Measurements from ENCODE around the gene BAIAP2L1. TPM values are rescaled to one million over a fixed set of nuclear protein-coding genes. Genes with fewer than 3 reads are reported as not detected.

The BAIAP2L1 gene
- total and polyA plus RNA-seq, 9 of the 15 experiments (the other 6 are each of a cell fraction or from before 2014, with no cell fraction given): 4.2 to 29.8 (median 15.5) TPM

DNA sequence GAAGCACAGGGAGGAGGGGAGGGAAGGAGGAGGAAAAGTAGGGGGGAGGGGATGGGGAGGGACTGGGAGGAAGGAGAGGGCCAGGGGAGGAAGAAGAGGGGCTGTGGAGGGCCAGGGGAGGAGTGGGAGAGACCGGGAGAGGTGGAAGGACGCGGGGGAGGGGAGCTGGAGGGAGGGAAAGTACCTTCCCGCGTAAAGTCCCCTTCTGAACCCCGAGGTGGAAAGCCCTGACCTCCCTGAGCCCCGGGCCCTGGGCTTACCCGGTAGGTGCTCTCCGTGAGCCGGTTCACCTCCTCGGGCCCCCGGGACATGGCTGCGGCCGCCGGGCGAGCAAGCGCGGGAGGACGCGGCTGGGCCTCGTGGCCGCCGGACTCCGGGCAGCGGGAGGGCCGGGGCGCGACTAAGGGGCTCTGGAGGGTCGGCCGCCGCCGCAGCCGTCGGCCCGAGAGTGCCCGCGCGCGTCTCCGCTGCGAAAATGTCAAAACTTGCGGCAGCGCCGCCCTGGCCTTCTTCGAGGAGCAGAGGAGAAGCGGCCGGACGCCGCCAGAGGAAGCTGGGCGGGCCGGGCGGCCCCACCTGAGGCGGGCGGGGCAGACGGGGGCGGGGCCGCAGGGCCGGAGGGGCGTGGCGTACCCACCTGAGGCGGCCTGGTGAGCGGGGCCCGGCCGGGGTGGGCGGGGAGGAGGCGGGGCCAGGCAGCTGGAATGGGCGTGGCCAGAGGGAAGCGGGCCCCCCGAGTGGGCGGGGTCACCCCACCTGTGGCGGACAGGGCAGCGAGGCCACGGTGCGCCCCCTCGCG, at the start of gene BAIAP2L1 (continued):
- TF ChIP-seq ZNF584 (CRISPR knock-in tag; IDR thresholded peaks at IDR 0.05; ENCODE audit: low read depth): no peak
- TF ChIP-seq FOSL1 (tag; conservative IDR thresholded peaks at IDR 0.05): no peak
- TF ChIP-seq PCBP2 (IDR thresholded peaks at IDR 0.05; ENCODE audit: low read depth, low read length, poor library complexity, severe bottlenecking): no peak
- TF ChIP-seq XRCC5 (IDR thresholded peaks at IDR 0.05; ENCODE audit: low read depth, low read length): no peak; the same call in 1 of the 2 replicates
- TF ChIP-seq ZNF695 (CRISPR knock-in tag; IDR thresholded peaks at IDR 0.05): no peak
- no peak for TF ChIP-seq PYGO2 (tag; IDR thresholded peaks at IDR 0.05)
- no peak for TF ChIP-seq HNRNPH1 (optimal IDR thresholded peaks at IDR 0.05; ENCODE audit: low read depth, low read length)
- no peak for TF ChIP-seq TCF3 (CRISPR knock-in tag; IDR thresholded peaks at IDR 0.05)
- peak; percentile 16; the same call in 1 of the 2 replicates for TF ChIP-seq MTA1 (IDR thresholded peaks at IDR 0.05; ENCODE audit: borderline replicate concordance)
- TF ChIP-seq SIN3B (IDR thresholded peaks at IDR 0.05; ENCODE audit: low read depth): peak; percentile 55
- no peak for TF ChIP-seq NFRKB (IDR thresholded peaks at IDR 0.05; ENCODE audit: low read depth)
- no peak for TF ChIP-seq GABPB2 (CRISPR knock-in tag; conservative IDR thresholded peaks at IDR 0.05)
- TF ChIP-seq ZBTB17 (CRISPR knock-in tag; IDR thresholded peaks at IDR 0.05): 0 out of 2 replicates have a peak, but pooled peaks have one; percentile 27
- TF ChIP-seq ZNF41 (CRISPR knock-in tag; conservative IDR thresholded peaks at IDR 0.05): no peak
- no peak for TF ChIP-seq ELF1 (tag; IDR thresholded peaks at IDR 0.05)
- TF ChIP-seq, protein P1, sequence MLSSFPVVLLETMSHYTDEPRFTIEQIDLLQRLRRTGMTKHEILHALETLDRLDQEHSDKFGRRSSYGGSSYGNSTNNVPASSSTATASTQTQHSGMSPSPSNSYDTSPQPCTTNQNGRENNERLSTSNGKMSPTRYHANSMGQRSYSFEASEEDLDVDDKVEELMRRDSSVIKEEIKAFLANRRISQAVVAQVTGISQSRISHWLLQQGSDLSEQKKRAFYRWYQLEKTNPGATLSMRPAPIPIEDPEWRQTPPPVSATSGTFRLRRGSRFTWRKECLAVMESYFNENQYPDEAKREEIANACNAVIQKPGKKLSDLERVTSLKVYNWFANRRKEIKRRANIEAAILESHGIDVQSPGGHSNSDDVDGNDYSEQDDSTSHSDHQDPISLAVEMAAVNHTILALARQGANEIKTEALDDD (IDR thresholded peaks at IDR 0.05): no peak
- TF ChIP-seq, protein P2, sequence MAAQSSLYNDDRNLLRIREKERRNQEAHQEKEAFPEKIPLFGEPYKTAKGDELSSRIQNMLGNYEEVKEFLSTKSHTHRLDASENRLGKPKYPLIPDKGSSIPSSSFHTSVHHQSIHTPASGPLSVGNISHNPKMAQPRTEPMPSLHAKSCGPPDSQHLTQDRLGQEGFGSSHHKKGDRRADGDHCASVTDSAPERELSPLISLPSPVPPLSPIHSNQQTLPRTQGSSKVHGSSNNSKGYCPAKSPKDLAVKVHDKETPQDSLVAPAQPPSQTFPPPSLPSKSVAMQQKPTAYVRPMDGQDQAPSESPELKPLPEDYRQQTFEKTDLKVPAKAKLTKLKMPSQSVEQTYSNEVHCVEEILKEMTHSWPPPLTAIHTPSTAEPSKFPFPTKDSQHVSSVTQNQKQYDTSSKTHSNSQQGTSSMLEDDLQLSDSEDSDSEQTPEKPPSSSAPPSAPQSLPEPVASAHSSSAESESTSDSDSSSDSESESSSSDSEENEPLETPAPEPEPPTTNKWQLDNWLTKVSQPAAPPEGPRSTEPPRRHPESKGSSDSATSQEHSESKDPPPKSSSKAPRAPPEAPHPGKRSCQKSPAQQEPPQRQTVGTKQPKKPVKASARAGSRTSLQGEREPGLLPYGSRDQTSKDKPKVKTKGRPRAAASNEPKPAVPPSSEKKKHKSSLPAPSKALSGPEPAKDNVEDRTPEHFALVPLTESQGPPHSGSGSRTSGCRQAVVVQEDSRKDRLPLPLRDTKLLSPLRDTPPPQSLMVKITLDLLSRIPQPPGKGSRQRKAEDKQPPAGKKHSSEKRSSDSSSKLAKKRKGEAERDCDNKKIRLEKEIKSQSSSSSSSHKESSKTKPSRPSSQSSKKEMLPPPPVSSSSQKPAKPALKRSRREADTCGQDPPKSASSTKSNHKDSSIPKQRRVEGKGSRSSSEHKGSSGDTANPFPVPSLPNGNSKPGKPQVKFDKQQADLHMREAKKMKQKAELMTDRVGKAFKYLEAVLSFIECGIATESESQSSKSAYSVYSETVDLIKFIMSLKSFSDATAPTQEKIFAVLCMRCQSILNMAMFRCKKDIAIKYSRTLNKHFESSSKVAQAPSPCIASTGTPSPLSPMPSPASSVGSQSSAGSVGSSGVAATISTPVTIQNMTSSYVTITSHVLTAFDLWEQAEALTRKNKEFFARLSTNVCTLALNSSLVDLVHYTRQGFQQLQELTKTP (IDR thresholded peaks at IDR 0.05; ENCODE audit: low read depth in 1 of 2, partially characterized antibody in 2 of 2): peak in 1 of 2 experiments; percentile 9
- TF ChIP-seq PCBP1 (IDR thresholded peaks at IDR 0.05; ENCODE audit: low read depth, low read length, poor library complexity, severe bottlenecking): peak; percentile 12
- TF ChIP-seq, protein P3, sequence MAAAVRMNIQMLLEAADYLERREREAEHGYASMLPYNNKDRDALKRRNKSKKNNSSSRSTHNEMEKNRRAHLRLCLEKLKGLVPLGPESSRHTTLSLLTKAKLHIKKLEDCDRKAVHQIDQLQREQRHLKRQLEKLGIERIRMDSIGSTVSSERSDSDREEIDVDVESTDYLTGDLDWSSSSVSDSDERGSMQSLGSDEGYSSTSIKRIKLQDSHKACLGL (CRISPR knock-in tag; IDR thresholded peaks at IDR 0.05; ENCODE audit: borderline replicate concordance, poor library complexity, severe bottlenecking): no peak
- no peak for TF ChIP-seq ZNF707 (CRISPR knock-in tag; conservative IDR thresholded peaks at IDR 0.05)
- no peak for TF ChIP-seq ZKSCAN3 (CRISPR knock-in tag; IDR thresholded peaks at IDR 0.05)
